Parathyroid adenoma (tissue), 2 donors: ENCODE results near the gene SLC1A7.

ENCODE experiments used
- H2AFZ ChIP-seq: fragments of 300-600 bp; sonication (generic); one replicate; pipeline ENCODE4 v1.7.0; 2017; ENCODE audit warnings: antibody characterized with exemption, mild to moderate bottlenecking
- H3K27ac ChIP-seq: fragments of 300-600 bp; sonication (generic); one replicate; pipeline ENCODE4 v1.7.0; 2017
- H3K27me3 ChIP-seq: fragments of 300-600 bp; sonication (generic); one replicate; pipeline ENCODE4 v1.7.0; 2017; ENCODE audit warnings: low read length; ENCODE audit not compliant: control insufficient read depth, insufficient read depth
- H3K36me3 ChIP-seq: fragments of 300-600 bp; sonication (generic); one replicate; pipeline ENCODE4 v1.7.0; 2017; ENCODE audit warnings: low read length; ENCODE audit not compliant: control insufficient read depth, insufficient read depth
- H3K4me1 ChIP-seq: fragments of 300-600 bp; sonication (generic); one replicate; pipeline ENCODE4 v1.7.0; 2017; ENCODE audit warnings: control low read depth
- H3K4me2 ChIP-seq: fragments of 300-600 bp; sonication (generic); one replicate; pipeline ENCODE4 v1.7.0; 2017; ENCODE audit warnings: low read length
- H3K4me3 ChIP-seq: fragments of 300-600 bp; sonication (generic); one replicate; pipeline ENCODE4 v1.7.0; 2017; ENCODE audit warnings: low read depth, low read length
- H3K79me2 ChIP-seq: fragments of 300-600 bp; sonication (generic); one replicate; pipeline ENCODE4 v1.7.0; 2017; ENCODE audit warnings: control low read depth
- H3K9ac ChIP-seq: fragments of 300-600 bp; sonication (generic); one replicate; pipeline ENCODE4 v1.7.0; 2017; ENCODE audit warnings: mild to moderate bottlenecking
- H3K9me3 ChIP-seq: fragments of 300-600 bp; sonication (generic); one replicate; pipeline ENCODE4 v1.7.0; 2017; ENCODE audit warnings: low read length; ENCODE audit not compliant: control insufficient read depth
- TF ChIP-seq, protein P1 (sequence below): fragments of 300-600 bp; sonication (generic); IDR thresholded peaks from one replicate; pipeline ENCODE4 v1.7.0; 2017; ENCODE audit warnings: antibody characterized with exemption, mild to moderate bottlenecking
- donor health status: primary hyperparathyroidism.

Gene SLC1A7

DNA sequence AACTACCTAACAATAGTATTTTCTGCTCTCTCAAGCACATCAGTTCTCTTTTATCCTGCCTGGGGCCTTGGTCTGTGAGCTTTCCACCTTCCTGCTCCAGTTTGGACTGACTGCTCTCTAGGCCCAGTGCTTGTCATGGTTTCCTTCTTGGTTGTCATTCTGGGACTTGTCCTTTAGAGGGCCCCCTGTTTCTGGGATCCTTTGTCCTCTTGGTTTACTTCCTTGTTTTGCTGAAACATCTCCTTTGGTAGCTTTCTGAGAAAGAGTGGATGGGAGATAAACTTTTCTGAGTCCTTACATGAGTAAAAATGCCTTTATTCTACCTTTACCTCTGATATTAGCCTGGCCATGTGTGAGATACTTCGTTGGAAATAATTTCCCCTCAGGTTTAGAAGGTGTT is 4.7 kb downstream of the SLC1A7 start:
- Histone ChIP-seq H3K36me3 (no peaks in the 10 kb centered on the region), H3K4me3 (no peak overlapping the region), H3K27ac (no peak overlapping the region), H3K27me3 (no peaks in the 10 kb centered on the region), H3K79me2 (no peaks in the 10 kb centered on the region), H2AFZ (no peak overlapping the region), H3K4me1 (no peaks in the 10 kb centered on the region), H3K4me2 (no peak overlapping the region), H3K9me3 (no peaks in the 10 kb centered on the region), H3K9ac (no peak overlapping the region)
- TF ChIP-seq, protein P1, sequence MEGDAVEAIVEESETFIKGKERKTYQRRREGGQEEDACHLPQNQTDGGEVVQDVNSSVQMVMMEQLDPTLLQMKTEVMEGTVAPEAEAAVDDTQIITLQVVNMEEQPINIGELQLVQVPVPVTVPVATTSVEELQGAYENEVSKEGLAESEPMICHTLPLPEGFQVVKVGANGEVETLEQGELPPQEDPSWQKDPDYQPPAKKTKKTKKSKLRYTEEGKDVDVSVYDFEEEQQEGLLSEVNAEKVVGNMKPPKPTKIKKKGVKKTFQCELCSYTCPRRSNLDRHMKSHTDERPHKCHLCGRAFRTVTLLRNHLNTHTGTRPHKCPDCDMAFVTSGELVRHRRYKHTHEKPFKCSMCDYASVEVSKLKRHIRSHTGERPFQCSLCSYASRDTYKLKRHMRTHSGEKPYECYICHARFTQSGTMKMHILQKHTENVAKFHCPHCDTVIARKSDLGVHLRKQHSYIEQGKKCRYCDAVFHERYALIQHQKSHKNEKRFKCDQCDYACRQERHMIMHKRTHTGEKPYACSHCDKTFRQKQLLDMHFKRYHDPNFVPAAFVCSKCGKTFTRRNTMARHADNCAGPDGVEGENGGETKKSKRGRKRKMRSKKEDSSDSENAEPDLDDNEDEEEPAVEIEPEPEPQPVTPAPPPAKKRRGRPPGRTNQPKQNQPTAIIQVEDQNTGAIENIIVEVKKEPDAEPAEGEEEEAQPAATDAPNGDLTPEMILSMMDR = no peak

DNA sequence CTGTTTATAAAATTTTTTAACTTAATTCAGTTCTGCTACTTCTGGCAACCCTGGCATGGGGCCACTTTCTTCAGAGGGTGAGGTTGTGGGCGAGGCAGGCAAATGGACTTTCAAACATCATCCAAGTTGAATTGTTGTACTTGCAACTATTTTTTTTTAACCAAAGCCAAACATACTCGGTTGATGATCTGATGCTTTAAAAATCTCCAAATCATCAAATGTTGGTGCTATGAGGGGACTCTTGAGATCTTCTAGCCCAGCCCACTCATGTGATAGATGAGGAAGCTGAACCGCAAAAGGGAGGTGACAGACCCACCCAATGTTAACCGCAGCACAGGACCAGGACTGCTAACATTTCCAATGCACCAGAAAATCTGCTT is 6.7 kb downstream of the SLC1A7 start:
- Histone ChIP-seq H3K9me3 (no peaks in the 10 kb centered on the region), H3K36me3 (no peaks in the 10 kb centered on the region), H3K79me2 (no peaks in the 10 kb centered on the region), H3K4me1 (no peaks in the 10 kb centered on the region), H3K27ac (no peak overlapping the region), H3K27me3 (no peaks in the 10 kb centered on the region), H3K4me3 (no peak overlapping the region), H3K4me2 (no peak overlapping the region), H2AFZ (no peak overlapping the region), H3K9ac (no peak overlapping the region)
- TF ChIP-seq, protein P1 = no peak

DNA sequence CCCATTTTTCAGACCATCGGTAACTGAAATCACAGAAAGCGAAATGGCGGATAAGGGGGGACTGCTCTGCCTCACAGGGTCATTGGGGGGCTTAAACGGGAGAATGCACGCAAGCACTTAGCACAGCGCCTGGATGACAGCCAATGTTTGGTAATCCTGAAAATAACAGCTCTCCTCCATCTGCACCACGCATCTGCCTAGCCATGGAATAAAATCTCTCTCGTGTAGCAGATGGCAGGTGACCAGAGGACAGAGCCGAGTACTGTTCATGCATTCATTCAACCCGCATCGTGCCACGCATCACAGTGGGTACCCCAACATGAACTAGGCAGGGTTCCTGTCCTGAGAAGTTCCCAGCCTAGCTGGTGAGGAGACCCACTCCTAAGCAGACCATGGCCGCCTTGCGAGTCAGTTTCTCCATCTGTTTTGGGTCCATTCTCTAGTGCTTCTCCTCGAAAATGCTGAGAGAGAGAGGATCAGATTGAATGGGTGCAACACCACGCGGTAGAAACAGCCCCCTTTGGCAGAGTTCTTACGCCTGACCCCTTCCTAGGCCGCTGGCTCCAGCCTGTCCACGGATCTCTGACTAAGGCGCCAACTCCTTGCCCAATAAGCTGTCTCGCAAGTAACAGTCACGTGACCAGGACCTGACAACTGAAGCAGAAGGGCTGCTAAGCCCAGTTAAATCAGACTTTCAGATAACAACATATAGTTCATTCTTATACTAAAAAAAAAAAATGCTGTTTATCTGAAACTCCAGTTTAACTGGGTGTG is 7.3 kb downstream of the SLC1A7 start:
- H3K9me3 ChIP-seq = no peaks in the 10 kb centered on the region
- no peak overlapping the region for H3K27ac ChIP-seq
- H3K79me2 ChIP-seq = no peaks in the 10 kb centered on the region

GRCh38 chr1:53134042-53134485 is 8.4 kb downstream of the SLC1A7 start:
- Histone ChIP-seq H3K4me3 (no peak overlapping the region), H3K27ac (no peak overlapping the region), H3K9me3 (no peaks in the 10 kb centered on the region), H3K4me2 (no peak overlapping the region), H3K9ac (no peak overlapping the region), H3K36me3 (no peaks in the 10 kb centered on the region), H3K4me1 (no peaks in the 10 kb centered on the region), H2AFZ (no peak overlapping the region), H3K27me3 (no peaks in the 10 kb centered on the region), H3K79me2 (no peaks in the 10 kb centered on the region)
- TF ChIP-seq, protein P1 = no peak

More for the DNA sequence above, 7.3 kb downstream of the SLC1A7 start:
- no peaks in the 10 kb centered on the region for H3K4me1 ChIP-seq
- H3K4me3 ChIP-seq = no peak overlapping the region
- no peaks in the 10 kb centered on the region for H3K27me3 ChIP-seq
- no peak overlapping the region for H3K9ac ChIP-seq
- H3K36me3 ChIP-seq = no peaks in the 10 kb centered on the region
- no peak overlapping the region for H3K4me2 ChIP-seq
- no peak overlapping the region for H2AFZ ChIP-seq
- TF ChIP-seq, protein P1 = no peak
